PC-3 (cell line): ENCODE measurements around the gene KLHL8.

Source experiments
- EZH2 ChIP-seq: fragments of 300-600 bp; sonication (generic); IDR thresholded peaks from one replicate; pipeline ENCODE4 v1.6.1; 2017; ENCODE audit warnings: antibody characterized with exemption, mild to moderate bottlenecking, low read length; ENCODE audit not compliant: unreplicated experiment
- EZH2phosphoT487 ChIP-seq: fragments of 300-600 bp; sonication (generic); IDR thresholded peaks from 2 replicates; pipeline ENCODE4 v1.6.1; 2018; ENCODE audit warnings: mild to moderate bottlenecking, antibody characterized with exemption, low read length, borderline replicate concordance
- TF ChIP-seq, protein P1 (sequence below): fragments of 300-600 bp; sonication (generic); conservative IDR thresholded peaks from 2 replicates; pipeline ENCODE4 v1.5.1; 2017; ENCODE audit warnings: antibody characterized with exemption, low read depth, mild to moderate bottlenecking, low read length

DNA sequence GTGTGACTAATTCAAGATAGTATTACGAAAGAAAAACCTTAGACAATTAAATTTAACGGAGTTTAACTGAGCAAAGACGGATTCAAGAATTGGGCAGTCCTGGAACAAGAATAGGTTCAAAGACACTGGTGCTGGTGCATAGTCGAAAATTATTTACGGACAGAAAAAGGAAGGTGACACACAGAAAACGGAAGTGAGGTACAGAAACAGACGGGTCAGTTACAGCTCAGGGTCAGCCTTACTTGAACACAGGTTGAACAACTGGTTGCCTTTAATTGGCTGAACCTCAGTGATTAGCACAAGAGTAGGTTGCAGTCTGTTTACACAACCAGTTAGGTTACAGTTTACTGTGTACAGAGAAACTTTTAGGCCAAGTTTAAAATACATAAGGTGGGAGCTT lies 31.5 kb downstream of the KLHL8 start:
- TF ChIP-seq, protein P1, sequence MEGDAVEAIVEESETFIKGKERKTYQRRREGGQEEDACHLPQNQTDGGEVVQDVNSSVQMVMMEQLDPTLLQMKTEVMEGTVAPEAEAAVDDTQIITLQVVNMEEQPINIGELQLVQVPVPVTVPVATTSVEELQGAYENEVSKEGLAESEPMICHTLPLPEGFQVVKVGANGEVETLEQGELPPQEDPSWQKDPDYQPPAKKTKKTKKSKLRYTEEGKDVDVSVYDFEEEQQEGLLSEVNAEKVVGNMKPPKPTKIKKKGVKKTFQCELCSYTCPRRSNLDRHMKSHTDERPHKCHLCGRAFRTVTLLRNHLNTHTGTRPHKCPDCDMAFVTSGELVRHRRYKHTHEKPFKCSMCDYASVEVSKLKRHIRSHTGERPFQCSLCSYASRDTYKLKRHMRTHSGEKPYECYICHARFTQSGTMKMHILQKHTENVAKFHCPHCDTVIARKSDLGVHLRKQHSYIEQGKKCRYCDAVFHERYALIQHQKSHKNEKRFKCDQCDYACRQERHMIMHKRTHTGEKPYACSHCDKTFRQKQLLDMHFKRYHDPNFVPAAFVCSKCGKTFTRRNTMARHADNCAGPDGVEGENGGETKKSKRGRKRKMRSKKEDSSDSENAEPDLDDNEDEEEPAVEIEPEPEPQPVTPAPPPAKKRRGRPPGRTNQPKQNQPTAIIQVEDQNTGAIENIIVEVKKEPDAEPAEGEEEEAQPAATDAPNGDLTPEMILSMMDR, result no peak
- TF ChIP-seq EZH2phosphoT487, result no peak
- TF ChIP-seq EZH2, result no peak
